SK-N-MC (cell line): ENCODE measurements around the gene CAMTA1.

ENCODE experiments used
- EZH2 ChIP-seq: fragments of 200-600 bp; sonication (generic); IDR thresholded peaks from one replicate; pipeline ENCODE4 v1.6.1; 2017; ENCODE audit warnings: antibody characterized with exemption
- FOXP2 ChIP-seq: optimal IDR thresholded peaks from 2 replicates; pipeline ENCODE3; 2011; ENCODE audit warnings: mild to moderate bottlenecking, moderate library complexity; ENCODE audit not compliant: insufficient read depth; ENCODE audit errors: extremely low read length, control extremely low read depth
- POLR2AphosphoS5 ChIP-seq: IDR thresholded peaks from 2 replicates; pipeline ENCODE4 v1.6.1; 2012; ENCODE audit warnings: mild to moderate bottlenecking, low read depth, low read length, borderline replicate concordance

DNA sequence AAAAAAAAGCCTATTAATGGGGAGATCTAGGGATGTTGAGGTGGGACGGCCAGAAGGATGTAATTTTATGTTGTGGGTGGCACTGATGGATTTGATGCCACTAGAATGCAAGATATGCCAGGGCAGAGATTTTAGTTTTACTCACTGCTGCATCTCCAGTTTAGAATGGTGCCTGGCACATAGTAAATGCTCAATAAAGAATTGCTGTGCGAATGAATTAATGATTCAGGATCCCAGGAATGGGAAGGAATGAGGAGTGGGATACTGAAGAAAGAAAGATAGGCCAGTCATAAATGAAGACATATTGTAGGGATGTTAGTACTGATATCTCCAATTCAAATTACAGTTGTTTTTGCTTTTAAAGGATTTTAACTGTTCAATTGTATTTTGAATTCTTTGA lies 72.6 kb downstream of the CAMTA1 start:
- TF ChIP-seq FOXP2 (no peak), EZH2 (no peak), POLR2AphosphoS5 (no peak)
